ENCODE results near the gene DPYSL5. TPM values are rescaled to one million over a fixed set of nuclear protein-coding genes. Genes with fewer than 3 reads are reported as not detected.
"Not testable (repeated sequence)": the region's sequence is repeated elsewhere in the genome, so short reads cannot be mapped to it uniquely, and the experiment has no call there.

Gene DPYSL5
- total RNA-seq, 1 donor from 2014 or later = under 0.01 TPM

DNA sequence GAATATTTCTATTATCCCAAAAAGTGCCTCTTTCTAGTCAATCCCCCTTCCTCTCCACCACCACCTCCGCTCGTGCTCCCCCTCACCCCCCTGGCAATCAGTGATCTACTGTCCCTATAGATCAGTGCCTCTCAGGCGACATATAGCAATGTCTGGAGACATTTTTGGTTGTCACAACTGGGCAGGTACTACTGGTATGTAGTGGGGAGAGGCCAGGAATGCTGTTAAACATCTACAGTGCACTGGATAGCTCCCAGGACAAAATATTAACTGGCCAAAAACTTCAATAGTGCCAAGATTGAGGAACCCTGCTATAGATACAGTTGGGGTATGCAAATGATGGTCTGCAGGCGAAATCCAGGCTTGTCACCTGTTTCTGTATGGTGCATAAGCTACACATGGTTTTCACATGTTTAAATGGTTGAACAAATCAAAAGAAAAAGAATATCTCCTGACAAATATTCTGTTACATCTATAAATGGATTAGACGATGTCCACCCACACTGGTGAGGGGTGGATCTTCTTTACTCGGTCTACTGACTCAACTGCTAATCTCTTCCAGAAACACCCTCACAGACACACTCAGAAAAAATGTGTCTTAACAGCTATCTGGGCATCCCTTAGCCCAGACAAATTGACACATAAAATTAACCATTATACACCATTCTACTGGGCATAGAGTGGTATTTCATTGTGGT, 25.5 kb downstream of the DPYSL5 start:
- no peak for DNase-seq (ENCODE audit: low read depth in 2 of 2)

DNA sequence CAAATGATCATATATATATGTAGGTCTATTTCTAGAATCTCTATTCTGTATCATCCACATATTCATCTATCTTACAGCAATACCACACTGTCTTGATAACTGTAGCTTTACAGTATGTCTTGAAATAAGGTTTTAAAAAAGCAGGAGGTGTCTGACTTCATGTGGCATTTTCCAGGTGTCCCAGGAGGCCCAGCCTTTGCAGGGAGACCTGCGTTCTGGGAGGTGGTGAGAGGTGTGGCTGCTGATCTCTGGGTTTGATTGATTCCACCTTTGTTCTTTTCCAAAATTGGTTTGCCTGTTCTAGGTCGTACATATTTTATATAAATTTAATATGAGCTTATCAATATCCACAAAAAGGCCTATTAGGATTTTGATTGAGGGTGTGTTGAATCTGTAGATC, 26.6 kb downstream of the DPYSL5 start:
- DNase-seq (ENCODE audit: low read depth in 2 of 2) = no peak

DNA sequence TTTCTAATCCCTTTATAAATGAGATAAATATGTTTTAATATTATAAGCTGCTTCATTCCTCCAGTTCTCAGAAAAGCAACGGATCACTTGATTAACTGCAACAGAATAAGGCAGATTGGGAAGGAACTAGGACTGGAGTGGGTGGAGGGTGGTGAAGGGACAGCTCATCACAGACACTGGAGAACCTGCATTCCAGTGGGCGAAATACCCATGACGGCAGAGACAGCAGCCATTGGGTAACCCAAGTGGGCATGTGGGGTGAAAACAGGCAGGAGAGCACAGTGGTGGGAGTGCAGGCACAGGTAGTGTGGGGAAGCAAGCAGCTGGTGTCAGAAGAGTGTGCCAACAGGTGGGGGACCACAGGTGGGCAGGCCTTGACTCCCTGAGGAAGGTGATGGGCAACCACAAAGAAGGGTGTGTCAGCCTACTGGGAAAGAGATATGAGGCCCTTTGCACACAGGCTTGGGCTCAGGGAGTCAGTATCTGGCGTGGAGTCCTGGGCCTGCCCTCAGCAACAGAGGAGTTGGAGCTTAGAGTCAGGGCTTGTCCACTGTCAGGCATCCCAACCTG, 27.2 kb downstream of the DPYSL5 start:
- DNase-seq (ENCODE audit: low read depth in 2 of 2) = no peak

DNA sequence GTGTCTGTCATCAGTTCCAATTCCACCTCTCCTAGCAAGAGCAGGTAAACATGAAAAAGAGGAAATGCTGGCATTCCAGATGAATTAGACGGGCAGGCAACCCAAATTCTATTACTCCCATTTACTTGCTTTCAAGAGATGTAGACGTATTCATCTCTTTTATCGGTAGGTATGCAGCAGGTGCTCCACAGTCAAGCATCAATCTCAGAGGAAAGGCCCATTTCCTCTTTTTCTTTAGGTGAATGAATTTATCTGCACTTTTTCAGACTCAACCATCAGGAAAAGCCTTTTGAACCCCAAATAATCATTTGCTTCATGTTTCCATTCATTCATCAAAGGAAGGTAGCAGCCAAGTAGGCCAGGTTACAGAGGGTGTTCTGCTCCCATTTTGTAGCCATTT, 27.9 kb downstream of the DPYSL5 start:
- DNase-seq (ENCODE audit: low read depth in 2 of 2) = no peak

DNA sequence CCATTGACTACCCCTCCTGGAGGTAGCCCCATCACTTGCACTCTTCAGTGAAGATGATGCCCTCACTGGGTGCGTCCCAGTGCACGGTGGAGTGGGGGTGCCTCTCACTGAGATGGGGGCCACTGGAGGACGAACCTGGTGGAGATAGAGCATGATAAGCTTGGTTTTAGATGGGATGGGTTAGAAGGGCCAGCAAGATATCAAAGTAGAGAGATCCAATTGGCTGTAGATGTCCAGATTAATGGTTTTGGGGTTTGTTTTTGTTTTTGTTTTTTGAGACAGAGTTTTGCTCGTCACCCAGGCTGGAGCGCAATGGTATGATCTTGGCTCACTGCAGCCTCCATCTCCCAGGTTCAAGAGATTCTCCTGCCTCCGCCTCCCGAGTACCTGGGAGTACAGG, 28.3 kb downstream of the DPYSL5 start:
- no peak for DNase-seq (ENCODE audit: low read depth in 2 of 2)

DNA sequence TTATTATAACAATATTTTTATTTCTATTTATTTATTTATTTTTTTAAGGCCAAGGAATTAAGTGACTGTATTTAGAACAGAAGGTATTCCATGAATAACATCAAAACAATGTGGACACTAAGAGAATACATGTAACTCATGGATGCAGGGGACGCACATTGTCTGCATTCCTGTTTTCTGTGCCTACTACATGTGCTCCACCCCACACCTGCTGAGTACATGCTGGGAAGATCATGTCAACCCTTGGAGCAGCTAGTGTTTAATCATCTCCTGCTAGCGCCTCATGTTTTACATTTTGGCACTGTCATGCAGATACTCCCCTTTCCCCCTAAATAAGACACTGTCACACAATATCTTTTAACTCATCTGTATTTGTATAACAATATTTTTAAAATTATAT, 29.3 kb downstream of the DPYSL5 start:
- no peak for DNase-seq (ENCODE audit: low read depth in 2 of 2)

DNA sequence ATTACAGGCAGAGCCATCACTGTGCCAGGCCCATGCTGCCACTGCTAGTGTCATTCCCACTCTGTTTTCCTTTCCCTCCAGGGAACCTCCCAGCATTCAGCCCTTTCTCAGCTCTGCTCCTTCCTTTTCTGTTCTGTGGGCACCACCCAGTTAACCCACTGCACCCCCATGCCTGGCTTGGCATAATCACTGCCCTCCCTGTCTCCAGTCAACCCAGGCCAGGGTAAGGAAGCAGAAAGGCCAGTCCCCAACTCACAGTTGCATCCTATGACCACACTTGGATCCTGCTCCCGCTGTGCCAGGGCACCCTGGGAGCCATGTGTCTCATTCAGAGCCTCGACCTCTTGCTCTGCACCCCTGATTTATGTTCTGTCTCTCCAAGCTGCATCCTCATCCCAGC, 32.2 kb downstream of the DPYSL5 start:
- no peak for DNase-seq (ENCODE audit: low read depth in 2 of 2)

DNA sequence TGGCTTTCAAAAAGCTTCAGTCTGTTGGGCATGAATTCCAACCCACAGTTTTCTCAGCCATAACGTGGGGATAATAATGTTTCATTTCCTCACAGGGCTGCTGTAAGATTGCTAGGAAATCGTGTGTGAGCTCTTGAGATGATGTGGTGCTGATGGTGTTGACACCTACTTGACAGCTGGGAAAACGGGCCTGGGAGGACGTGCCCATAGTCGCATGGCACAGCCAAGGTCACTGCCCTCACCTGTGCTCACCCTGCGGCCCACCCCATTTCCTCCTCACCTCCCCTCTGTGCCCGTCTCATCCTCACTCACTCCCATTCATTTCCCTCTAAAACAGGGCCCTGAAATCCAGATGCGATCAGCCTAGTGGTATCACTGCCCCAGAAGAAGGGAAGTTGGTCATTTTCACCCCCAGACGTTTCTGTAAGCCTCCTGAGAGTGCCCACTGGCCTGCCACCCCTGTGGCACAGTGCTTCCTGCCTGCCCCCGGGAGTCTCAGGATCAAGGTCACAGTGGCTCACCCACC, 33.0 kb downstream of the DPYSL5 start:
- no peak for DNase-seq (ENCODE audit: low read depth in 2 of 2)

DNA sequence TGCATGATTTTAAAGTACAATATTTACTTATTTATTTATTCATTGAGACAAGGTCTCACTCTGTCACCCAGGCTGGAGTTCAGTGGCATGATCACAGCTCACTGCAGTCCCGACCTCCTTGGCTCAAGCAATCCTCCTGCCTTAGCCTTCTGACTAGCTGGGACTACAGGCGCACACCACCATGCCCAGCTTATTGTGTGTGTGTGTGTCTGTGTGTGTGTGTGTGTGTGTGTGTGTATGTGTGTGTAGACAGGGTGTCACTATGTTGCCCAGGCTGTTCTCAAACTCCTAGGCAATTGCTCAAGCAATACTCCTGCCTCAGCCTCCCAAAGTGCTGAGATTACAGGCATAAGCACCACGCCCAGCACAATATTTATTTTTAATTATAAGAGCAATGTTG, 34.3 kb downstream of the DPYSL5 start:
- DNase-seq (ENCODE audit: low read depth in 2 of 2) = not testable (repeated sequence)

DNA sequence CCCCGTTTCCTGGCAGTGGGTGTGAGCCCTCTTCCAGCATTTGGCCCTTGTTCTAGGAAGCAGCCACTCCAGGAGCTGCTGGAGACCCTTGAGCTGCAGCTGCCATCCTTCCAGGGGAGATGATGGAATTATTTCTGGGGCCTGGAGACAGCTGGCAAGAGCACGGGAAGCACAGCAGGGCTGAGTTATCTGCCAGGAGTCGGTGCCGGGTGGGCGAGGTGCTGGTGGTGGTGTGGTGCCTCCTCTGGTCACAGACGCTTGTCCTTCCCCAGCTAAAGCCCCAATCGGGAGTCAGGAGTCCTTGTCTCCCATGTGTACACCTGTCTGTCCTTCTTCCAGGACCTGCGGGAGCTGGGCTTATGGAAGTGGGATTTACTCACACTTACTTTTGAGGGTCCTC, 36.0 kb downstream of the DPYSL5 start:
- no peak for DNase-seq (ENCODE audit: low read depth in 2 of 2)

DNA sequence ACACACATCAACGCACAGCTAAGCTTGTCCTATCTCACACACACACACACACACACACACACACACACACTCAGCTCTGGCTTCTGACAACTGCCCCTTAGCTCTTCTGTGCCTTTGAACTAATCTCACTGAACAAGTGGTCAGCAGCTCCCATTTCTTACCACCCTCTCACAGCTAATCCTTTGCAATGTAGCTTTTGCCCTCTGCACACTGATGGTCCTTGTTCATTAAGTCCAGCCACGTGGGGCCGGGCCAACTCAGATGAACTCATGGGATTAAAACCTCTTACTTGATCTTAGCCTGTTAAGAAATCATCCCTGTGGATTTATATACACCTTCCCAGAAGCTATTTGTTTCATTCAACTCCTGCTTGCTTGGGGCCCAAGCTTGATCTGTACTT, 36.6 kb downstream of the DPYSL5 start:
- DNase-seq (ENCODE audit: low read depth in 2 of 2) = no peak

DNA sequence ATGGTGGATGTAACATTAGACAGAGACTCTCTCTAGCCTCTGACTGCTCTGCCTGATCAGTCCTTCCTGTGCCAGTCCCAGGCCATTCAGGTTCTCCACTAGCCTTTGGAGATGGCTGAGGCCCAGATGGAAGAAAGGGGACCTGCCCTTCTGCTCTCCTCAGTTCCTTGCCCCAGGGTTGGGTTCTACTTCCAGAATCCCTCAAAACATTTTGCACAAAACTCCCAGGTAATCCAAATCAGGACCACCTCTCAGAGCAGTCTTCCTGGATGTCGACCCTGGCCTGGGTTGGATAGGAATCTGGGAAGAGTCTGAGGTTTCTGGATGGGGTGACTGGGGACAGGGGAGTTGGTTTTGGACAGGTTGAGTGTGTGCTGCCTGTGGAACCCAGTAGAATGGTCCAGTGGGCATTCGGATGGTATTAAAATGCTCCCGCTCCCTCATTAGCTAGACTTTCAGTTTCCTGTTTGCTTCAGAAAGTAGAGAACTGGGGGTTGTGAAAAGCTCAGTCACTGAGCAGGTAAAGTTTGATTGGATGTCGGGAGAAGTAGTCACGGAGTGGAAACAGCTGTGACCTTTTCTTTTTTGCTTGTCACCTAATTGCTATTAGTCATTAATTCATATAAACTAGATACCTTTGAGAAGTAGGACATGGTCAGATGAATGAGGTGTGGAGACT, 37.9 kb downstream of the DPYSL5 start:
- no peak for DNase-seq (ENCODE audit: low read depth in 2 of 2)

DNA sequence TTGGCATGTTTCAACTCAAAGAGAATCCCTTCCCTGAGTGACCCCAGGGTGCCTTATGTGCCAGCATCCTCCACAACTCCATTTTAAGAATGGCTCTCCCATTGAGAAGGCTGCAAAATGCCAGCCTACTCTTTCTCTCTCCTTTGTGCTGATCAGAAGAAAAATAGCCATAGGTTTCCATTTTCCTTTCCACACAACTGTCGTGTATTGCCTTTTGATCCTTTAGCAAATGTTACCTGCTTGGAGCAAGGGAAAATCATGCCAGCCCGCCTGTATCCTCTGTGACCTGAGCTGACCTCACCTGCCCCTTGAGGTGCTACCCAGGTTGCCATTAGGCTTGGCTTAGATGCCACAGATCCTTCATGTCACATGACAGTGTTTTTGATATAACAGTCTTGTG, 38.8 kb downstream of the DPYSL5 start:
- DNase-seq (ENCODE audit: low read depth in 2 of 2) = no peak

DNA sequence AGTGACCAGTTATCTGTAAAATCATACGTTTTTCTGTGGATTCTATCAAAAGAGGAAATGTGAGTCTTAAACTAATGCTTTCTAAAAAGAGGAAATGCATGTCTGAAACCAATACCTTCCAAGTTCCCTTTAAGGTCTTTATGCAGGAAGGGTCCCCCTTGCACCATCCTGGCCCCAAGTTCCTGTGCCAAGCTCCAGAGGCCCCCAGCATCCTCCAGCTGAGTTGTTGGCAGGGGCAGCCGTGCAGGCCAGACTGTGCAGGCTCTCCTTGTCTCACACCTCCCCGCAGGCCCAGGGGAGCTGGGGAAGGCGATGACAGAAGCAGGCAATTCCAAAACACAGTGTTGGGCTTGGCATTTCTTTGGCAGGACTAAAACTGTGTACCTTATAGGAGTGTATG, 39.2 kb downstream of the DPYSL5 start:
- DNase-seq (ENCODE audit: low read depth in 2 of 2) = no peak

DNA sequence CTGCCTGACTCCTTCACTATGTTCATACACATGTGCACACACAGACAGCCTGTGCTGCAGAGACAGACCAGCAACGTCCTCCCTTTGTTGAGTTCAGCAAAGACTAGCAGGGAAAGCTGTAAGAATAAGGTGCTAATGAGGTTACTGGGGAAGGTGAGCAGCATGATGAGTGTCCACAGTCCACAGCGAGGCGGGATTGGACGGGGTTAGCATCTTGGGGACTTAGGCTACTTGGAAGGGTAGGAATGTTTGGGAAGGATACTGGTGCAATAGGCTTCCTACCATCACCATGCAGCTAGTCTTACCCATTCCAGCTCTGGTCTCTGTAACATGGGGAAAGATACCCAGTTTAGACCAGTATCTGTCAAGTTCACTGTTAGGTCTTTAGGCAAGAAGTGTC, 41.9 kb downstream of the DPYSL5 start:
- no peak for DNase-seq (ENCODE audit: low read depth in 2 of 2)

DNA sequence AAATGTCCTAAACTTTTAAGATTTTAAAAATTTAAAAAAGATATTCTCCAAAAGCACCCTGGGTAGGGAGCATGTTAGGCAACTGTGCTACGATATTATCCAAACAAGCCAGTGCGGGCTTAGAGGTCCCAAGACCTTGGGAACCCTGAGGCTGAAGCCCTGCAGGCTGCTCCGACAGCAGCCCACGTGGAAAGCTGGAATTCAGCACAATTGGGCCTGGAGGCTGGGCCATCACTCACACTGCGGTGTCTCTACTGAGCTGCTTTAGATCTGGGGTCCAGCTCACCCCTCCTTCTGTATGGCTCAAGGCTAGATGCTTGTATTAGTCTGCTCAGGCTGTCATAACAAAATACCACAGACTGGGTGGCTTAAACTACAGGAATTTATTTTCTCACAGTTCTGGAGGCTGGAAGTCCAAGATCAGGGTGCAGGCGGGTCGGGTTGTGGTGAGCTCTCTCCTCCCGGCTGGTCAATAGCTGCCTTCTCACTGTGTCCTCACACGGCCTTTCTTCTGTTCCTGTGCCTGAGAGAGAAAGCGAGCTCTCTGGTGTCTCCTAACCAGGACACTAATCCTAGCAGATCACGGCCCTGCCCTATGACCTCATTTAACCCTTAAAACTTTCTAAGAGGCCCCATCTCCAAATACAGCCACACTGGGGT, 42.5 kb downstream of the DPYSL5 start:
- no peak for DNase-seq (ENCODE audit: low read depth in 2 of 2)

DNA sequence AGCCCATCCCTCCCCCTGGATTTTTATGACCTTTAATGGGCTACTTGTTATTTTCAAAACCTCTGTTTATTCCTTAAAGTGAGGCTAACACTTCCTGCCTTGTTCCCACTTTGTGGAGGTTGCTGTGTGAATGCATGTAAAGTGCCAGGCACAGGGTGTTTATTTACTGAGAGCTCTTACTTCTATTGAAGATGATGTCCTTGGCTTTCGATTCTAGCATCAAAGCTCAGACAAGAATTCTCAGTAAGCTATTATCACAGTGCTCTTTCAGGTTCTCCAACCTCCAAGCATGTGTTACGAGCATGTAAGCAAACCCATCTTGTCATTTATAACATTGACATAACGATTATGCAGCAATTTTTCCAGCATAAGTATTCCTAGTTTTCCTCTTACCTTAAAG, 44.2 kb downstream of the DPYSL5 start:
- no peak for DNase-seq (ENCODE audit: low read depth in 2 of 2)

DNA sequence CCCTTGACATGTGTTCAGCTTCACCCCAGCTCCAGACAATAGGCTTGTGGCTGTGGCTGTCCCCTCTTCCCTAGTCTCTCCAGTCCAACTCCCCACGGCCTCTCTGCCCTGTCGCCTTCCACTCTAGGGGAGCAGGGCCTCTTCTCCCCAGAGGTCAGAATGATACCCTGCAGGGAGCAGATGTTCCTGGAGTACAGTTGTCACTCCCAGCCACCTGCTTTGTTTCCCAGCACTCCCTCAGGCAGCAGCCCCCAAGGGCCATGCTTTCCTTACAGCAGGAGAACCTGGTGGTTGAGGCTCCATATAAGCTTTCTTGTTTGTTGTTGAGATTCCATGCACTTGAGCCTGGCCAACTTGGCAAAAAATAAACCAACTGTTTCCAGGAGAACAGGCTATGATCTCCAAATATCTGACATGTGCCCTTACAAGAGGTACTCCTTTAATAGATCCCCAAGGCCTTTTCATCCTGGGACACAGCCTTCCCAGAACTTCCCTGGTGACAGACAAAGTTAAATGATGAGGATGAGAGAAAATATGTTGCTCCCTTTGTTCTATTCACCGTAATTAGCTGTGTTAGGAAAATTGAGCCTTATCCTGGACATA, 45.1 kb downstream of the DPYSL5 start:
- DNase-seq (ENCODE audit: low read depth in 2 of 2) = no peak

DNA sequence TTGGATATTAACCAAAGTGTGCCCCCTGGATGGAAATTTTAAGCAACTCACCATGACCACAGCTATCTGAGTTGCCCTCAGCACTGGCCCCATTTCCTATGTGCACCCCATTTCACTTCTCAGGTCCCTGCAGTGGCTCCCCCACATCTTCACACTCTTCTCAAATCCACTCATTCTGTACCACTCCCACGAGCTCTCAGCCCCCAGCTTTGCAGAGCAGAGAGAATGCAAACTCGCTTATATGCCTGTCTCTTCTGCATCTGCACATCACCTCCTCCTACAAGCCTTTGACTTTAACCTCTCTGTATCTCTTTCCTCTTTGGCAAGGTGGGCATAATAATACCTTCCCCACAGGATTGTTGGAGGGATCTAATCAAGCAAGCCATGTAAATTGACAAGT, 46.2 kb downstream of the DPYSL5 start:
- no peak for DNase-seq (ENCODE audit: low read depth in 2 of 2)

DNA sequence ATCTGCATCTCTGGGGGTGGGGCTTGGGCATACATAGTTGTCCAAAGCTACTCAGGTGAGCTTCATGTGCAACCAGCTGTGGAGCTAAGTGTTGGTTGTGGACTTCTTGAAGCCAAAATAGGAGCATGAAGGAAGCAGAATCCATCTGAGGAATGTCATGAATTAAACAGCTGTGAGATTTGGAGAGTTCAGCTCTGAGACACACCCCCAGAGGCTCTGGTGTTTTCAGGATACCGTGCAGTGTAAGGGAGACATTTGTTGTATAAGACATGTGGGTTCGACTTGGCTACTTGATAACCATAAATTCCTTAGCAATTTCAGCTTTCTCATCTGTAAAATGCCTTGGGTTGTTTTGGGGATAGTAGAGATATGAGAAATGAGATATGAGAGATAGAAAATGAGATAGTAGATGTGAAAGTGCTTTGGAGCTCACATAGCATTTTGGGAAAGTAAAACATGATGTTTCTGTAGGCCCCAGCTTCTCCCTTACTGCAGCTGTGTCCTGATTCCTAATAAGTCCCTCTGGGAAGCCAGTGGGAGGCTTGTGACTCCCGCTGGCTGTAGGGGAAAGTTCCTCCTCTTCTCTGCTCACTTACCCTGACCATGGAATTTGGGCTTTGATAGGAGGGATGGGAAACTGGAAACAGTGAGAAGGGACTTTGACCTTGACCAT, 50.0 kb downstream of the DPYSL5 start:
- no peak for DNase-seq (ENCODE audit: low read depth in 2 of 2)

DNA sequence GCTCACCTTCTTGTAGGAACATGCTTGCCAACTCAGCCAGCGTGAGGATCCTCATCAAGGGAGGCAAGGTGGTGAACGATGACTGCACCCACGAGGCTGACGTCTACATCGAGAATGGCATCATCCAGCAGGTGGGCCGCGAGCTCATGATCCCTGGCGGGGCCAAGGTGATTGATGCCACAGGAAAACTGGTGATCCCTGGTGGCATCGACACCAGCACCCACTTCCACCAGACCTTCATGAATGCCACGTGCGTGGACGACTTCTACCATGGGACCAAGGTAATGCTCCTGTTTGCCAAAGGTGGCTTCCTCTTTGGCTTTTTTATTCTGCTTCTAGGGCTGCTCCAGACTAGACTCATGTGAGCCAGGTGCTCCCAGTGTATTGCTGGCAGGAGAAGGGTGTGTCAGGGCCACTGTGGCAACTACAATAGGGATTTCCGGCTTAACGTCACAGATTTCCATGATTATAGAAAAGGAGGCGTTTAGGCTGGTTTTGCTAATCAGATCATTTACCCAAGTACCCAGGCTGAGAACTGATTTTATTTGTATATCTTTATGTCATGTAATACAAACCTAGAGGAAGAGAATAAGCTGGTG, 50.6 kb downstream of the DPYSL5 start:
- no peak for DNase-seq (ENCODE audit: low read depth in 2 of 2)

All from dermis microvascular lymphatic vessel endothelial cell (primary cell).